CD4-positive, alpha-beta T cell (primary cell): Measurements from ENCODE around the gene ALDH2. TPM values are rescaled to one million over a fixed set of nuclear protein-coding genes. Genes with fewer than 3 reads are reported as not detected.

Experiments
- ATAC-seq: fragments of 200-7000 bp; cut with Tn5 transposase; one replicate; pipeline ENCODE4 v1.10.0; 2022; ENCODE audit warnings: mild to moderate bottlenecking; ENCODE audit not compliant: poor library complexity
- CTCF ChIA-PET: fragments of 350-600 bp; sonication (Branson Sonifier 250); formaldehyde crosslinking; loops from one replicate; lab custom pipeline; 2021; ENCODE audit warnings: antibody characterized with exemption, inconsistent platforms; lab: Charles Lee
- POLR2A ChIA-PET: fragments of 350-600 bp; sonication (Branson Sonifier 250); formaldehyde crosslinking; loops from one replicate; lab custom pipeline; 2021; ENCODE audit warnings: antibody characterized with exemption, inconsistent platforms; lab: Charles Lee
- DNase-seq, 14 experiments: peaks; one replicate each; pipeline ENCODE4 v3.0.0-alpha.2; 2013 to 2020; ENCODE audit warnings: mixed read lengths in 2 of 14
- H3K27ac ChIP-seq, 2 donors: one replicate each; pipeline versions ENCODE4 v1.5.1 to v1.7.0; 2013; ENCODE audit warnings: low read length in 2 of 2, low read depth in 1 of 2, mild to moderate bottlenecking in 1 of 2
- H3K27me3 ChIP-seq, 2 experiments: 1 replicate in 1 of 2; 2 replicates in 1 of 2; pipeline versions ENCODE4 v1.6.1 to v1.7.0; 2013; ENCODE audit warnings: low read length in 2 of 2, control low read depth in 1 of 2, mild to moderate bottlenecking in 1 of 2, moderate library complexity in 1 of 2; ENCODE audit not compliant: insufficient read depth in 2 of 2, control insufficient read depth in 1 of 2
- H3K36me3 ChIP-seq: one replicate; pipeline ENCODE4 v1.6.1; 2013; ENCODE audit warnings: low read length, control low read depth; ENCODE audit not compliant: insufficient read depth
- H3K4me1 ChIP-seq: one replicate; pipeline ENCODE4 v1.6.1; 2013; ENCODE audit warnings: low read length, control low read depth; ENCODE audit not compliant: insufficient read depth
- H3K4me3 ChIP-seq: one replicate; pipeline ENCODE4 v1.5.1; 2013; ENCODE audit warnings: mild to moderate bottlenecking, low read length, moderate library complexity
- H3K9me3 ChIP-seq, 2 experiments: 1 replicate in 1 of 2; 2 replicates in 1 of 2; pipeline versions ENCODE4 v1.6.1 to v1.7.0; 2013; ENCODE audit warnings: low read length in 2 of 2, mild to moderate bottlenecking in 2 of 2, control low read depth in 1 of 2, moderate library complexity in 1 of 2; ENCODE audit not compliant: control insufficient read depth in 1 of 2, insufficient read depth in 1 of 2
- H3K27ac Mint-ChIP-seq: one replicate; pipeline ENCODE4 v1.8.0; 2020; ENCODE audit warnings: mixed read lengths
- H3K27me3 Mint-ChIP-seq: one replicate; pipeline ENCODE4 v1.8.0; 2021; ENCODE audit warnings: mixed read lengths
- H3K36me3 Mint-ChIP-seq: one replicate; pipeline ENCODE4 v1.8.0; 2021; ENCODE audit warnings: low read depth, mixed read lengths
- H3K4me1 Mint-ChIP-seq: one replicate; pipeline ENCODE4 v1.8.0; 2021; ENCODE audit warnings: low read depth, mixed read lengths
- H3K4me3 Mint-ChIP-seq: one replicate; pipeline ENCODE4 v1.8.0; 2020; ENCODE audit warnings: mild to moderate bottlenecking, mixed read lengths
- H3K9me3 Mint-ChIP-seq: one replicate; pipeline ENCODE4 v1.8.0; 2020; ENCODE audit warnings: mixed read lengths
- intact Hi-C, 2 experiments: fragments of 100-400 bp; cut with DNase I in 1 of 2; cut with micrococcal nuclease in 1 of 2; formaldehyde crosslinking; loops; one replicate each; pipeline versions ENCODE4 v1.15.1 to v1.9.0; 2023 to 2025; cut with DNase I, micrococcal nuclease
- total RNA-seq, 174 experiments: library from RNA in 2 of 174; stranded (reverse) in 2 of 174; gene quantifications; one replicate each; pipeline ENCODE4 v1.2.3 and lab custom pipeline; 2021 to 2026
- TF ChIP-seq, protein P1 (sequence below): fragments of 200-600 bp; IDR thresholded peaks from one replicate; pipeline ENCODE4 v1.8.0; 2022; ENCODE audit warnings: antibody characterized with exemption, mild to moderate bottlenecking

ALDH2 gene
- total RNA-seq, 2 experiments from 2014 or later: 2.0 to 2.1 TPM

DNA sequence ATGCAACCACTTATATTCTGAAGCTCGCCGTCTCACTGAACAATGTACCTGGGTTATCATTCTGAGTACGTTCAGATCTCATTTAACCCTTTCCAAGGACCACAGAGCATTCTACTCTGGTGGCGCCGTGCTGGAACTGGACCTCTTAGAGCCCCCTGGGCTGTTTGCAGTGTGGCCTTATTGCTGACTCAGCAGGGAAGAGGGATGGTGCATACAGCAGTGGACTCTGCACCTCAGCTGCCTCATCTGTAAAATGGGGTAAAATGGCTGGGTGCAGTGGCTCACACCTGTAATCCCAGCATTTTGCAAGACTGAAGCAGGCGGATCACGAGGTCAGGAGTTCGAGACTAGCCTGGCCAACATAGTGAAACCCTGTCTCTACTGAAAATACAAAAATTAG is 2.9 kb downstream of the ALDH2 start:
- no peak for ATAC-seq
- intact Hi-C loops: no loop called here
- no peaks in the 10 kb centered on the region for H3K9me3 Mint-ChIP-seq
- TF ChIP-seq, protein P1, sequence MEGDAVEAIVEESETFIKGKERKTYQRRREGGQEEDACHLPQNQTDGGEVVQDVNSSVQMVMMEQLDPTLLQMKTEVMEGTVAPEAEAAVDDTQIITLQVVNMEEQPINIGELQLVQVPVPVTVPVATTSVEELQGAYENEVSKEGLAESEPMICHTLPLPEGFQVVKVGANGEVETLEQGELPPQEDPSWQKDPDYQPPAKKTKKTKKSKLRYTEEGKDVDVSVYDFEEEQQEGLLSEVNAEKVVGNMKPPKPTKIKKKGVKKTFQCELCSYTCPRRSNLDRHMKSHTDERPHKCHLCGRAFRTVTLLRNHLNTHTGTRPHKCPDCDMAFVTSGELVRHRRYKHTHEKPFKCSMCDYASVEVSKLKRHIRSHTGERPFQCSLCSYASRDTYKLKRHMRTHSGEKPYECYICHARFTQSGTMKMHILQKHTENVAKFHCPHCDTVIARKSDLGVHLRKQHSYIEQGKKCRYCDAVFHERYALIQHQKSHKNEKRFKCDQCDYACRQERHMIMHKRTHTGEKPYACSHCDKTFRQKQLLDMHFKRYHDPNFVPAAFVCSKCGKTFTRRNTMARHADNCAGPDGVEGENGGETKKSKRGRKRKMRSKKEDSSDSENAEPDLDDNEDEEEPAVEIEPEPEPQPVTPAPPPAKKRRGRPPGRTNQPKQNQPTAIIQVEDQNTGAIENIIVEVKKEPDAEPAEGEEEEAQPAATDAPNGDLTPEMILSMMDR: no peak
- H3K4me3 Mint-ChIP-seq: no peak overlapping the region
- peaks cover 18 to 25% of the 10 kb centered on the region in 2 experiments for H3K27me3 ChIP-seq
- peaks cover 12% of the 10 kb centered on the region for H3K4me1 ChIP-seq
- POLR2A ChIA-PET: no interaction called here
- peaks cover 0 to 13% of the 10 kb centered on the region in 2 experiments for H3K9me3 ChIP-seq
- DNase-seq: no peak
- CTCF ChIA-PET: interaction anchor here (0.7 kb wide), 1 partner anchor 25 kb away, joined by 3 read pairs; no protein-coding TSS in a partner anchor
- no peaks in the 10 kb centered on the region for H3K36me3 ChIP-seq
- no peak overlapping the region for H3K27ac Mint-ChIP-seq
- no peak overlapping the region for H3K4me3 ChIP-seq
- H3K27ac ChIP-seq: no peak overlapping the region
- H3K27me3 Mint-ChIP-seq: peaks cover 23% of the 10 kb centered on the region
- no peaks in the 10 kb centered on the region for H3K36me3 Mint-ChIP-seq
- H3K4me1 Mint-ChIP-seq: peaks cover 12% of the 10 kb centered on the region

DNA sequence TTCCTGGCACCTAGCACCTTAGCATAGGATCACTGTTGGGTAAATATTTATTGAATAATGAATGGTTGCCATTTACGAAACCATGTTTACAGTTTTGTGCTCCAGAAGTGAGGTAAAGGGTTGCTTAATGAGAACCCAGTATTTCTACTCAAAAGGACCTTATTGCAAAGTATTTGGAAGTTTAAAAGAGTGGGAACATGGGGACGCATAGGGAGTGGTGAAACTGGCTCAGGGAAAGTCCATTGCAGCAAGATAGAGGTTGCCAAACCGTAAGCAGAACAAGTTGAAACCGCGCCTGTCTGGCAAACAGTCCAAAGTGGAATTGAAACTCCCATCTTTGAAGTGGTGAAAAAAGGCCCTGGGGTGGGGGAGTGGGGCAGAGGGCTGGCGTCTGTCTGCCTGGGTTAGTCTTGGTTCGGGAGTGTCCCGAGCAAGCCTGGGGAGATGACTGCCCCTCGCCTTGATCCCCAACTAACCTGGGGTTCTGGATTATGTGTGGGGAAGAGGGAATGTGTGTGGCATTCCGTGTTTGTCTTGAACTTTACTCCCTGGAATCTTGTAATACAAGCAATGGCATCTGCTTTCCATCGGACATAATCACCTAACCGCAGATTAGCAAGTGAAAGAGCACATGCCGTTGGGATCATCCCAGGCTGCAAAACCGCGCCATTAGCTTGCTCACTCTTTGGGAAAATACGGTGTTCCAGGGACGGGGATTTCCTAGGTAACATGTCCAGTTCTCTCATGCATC is 7.2 kb downstream of the ALDH2 start:
- Mint-ChIP-seq H3K27ac (no peak overlapping the region), H3K4me1 (no peaks in the 10 kb centered on the region), H3K4me3 (no peak overlapping the region), H3K27me3 (no peaks in the 10 kb centered on the region), H3K9me3 (no peaks in the 10 kb centered on the region), H3K36me3 (no peaks in the 10 kb centered on the region)
- Histone ChIP-seq H3K36me3 (no peaks in the 10 kb centered on the region), H3K9me3 (no peaks in the 10 kb centered on the region), H3K4me1 (peaks cover 10% of the 10 kb centered on the region), H3K27me3 (peaks cover 0 to 3% of the 10 kb centered on the region in 2 experiments), H3K4me3 (no peak overlapping the region), H3K27ac (no peak overlapping the region)
- DNase-seq (peak in 3 of 14 experiments; percentile 4 to 58 (median 57)), ATAC-seq (no peak)
- intact Hi-C loops: no loop called here
- ChIA-PET POLR2A (no interaction called here), CTCF (no interaction called here)
- TF ChIP-seq, protein P1: no peak

DNA sequence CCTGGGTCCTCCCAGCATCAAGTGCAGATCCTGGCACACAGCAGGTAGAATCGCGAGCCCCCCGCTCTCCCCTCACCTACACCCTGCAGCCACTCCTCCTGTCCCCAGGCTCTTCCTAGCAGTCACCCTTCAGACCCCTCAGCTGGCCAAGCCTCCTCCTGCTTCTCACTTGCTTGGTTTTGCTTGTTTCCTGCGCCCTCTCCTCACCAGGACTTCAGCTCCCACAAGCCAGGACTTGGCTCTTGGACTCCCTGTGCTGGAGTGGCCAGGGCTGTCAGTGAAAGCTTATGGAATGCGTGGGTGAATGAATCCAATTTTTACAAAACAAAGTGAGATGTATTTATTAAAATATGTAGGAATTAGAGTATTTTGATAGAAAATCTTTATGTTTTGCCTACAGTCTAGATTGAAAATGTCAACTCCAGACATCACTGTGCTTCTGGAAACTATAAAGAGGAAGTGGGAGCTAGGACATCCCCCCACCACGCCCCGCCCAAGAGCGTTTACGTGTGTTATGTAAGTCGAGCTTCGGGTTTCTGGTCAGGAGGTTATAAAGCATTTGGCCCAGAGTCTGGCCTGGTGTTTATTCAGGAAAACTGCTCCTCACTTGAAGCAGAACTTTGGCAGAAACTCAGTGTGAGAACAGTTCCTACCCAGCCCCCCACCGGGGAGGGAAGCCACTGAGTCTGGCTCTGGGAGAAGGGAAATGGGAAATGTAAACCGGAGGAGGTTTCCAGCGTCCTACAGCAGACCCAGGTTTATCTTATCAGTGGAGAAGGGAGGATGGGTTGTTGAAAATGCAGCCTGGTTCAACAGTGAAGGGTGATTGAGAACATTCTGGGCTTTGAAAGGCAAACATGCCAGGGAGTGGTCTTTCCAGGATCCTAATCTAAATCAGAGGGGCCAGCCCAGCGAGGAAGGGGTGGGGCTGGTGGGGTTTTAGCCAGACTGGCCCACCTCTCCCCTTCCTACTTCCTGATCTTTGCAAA is 8.8 kb downstream of the ALDH2 start:
- no peaks in the 10 kb centered on the region for H3K36me3 ChIP-seq
- no peak for ATAC-seq
- peaks cover 0 to 3% of the 10 kb centered on the region in 2 experiments for H3K27me3 ChIP-seq
- no peaks in the 10 kb centered on the region for H3K36me3 Mint-ChIP-seq
- peak in 3 of 14 experiments; percentile 28 to 66 (median 64) for DNase-seq
- ChIA-PET POLR2A (no interaction called here), CTCF (no interaction called here)
- H3K4me3 Mint-ChIP-seq: no peak overlapping the region
- H3K4me3 ChIP-seq: no peak overlapping the region
- intact Hi-C loops: no loop called here
- H3K4me1 ChIP-seq: peaks cover 10% of the 10 kb centered on the region
- H3K27me3 Mint-ChIP-seq: no peaks in the 10 kb centered on the region
- TF ChIP-seq, protein P1: no peak
- H3K9me3 ChIP-seq: no peaks in the 10 kb centered on the region
- H3K9me3 Mint-ChIP-seq: no peaks in the 10 kb centered on the region
- H3K27ac Mint-ChIP-seq: no peak overlapping the region
- no peaks in the 10 kb centered on the region for H3K4me1 Mint-ChIP-seq
- H3K27ac ChIP-seq: no peak overlapping the region
